VCaP (cell line): ENCODE measurements around the gene MRPS18C.

ENCODE experiments used
- H3K27ac ChIP-seq: fragments of 450-650 bp; 2 replicates; pipeline ENCODE4 v1.5.1; 2017
- TF ChIP-seq, protein P1 (sequence below): fragments of 450-650 bp; conservative IDR thresholded peaks from 2 replicates; pipeline ENCODE4 v1.5.1; 2017; ENCODE audit warnings: mild to moderate bottlenecking, moderate library complexity

Gene MRPS18C

DNA sequence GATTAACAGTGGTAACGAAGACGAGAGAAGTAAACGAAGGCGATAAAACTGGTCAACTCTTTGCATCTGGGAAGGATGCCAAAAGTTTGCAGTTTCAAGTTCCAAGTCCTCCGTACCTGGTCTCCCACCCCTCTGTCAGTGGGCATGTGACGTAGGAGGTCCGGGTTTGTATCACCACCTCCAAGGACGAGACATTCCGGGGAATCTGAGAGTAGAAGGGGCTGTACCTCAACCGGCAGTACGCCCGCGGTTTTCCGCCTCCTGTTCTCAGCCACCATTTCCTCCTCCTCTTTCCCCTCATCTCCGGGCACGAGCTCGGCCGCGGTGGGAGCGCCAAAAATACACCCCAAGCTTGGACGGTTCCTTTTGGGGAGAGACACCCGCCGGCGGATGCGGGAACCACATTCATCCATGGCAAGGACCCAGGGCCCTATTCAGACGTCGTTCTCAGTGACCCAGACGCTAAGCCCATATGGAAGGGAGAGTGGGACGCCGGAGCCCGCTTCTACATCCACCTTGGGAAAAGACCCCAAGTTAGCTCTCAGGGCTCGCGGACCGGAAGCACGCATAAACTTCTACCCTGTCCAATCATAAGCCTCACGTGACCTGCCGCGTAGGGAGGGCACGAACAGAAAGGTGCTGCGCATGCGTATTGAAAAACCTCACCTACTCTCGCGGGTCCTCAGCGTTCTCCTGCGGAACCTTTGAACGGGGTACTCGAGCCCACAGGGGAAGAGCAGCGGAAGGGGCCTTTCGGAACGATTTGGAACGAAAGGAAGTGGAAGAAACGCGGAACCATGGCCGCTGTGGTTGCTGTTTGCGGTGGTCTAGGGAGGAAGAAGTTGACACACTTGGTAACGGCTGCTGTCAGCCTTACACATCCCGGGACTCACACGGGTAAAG is at the start of gene MRPS18C, which contains the start of gene HELQ:
Gene MRPS18C, plus strand, starts transcription at position 778 of the 903 bp plus-strand sequence. Its CDS starts 20 bp downstream, at position 798.
Gene HELQ, minus strand, starts transcription at position 543 of the 903 bp plus-strand sequence. Its CDS starts 130 bp downstream, at position 413.
- TF ChIP-seq, protein P1, sequence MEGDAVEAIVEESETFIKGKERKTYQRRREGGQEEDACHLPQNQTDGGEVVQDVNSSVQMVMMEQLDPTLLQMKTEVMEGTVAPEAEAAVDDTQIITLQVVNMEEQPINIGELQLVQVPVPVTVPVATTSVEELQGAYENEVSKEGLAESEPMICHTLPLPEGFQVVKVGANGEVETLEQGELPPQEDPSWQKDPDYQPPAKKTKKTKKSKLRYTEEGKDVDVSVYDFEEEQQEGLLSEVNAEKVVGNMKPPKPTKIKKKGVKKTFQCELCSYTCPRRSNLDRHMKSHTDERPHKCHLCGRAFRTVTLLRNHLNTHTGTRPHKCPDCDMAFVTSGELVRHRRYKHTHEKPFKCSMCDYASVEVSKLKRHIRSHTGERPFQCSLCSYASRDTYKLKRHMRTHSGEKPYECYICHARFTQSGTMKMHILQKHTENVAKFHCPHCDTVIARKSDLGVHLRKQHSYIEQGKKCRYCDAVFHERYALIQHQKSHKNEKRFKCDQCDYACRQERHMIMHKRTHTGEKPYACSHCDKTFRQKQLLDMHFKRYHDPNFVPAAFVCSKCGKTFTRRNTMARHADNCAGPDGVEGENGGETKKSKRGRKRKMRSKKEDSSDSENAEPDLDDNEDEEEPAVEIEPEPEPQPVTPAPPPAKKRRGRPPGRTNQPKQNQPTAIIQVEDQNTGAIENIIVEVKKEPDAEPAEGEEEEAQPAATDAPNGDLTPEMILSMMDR = peak; percentile 13; the same call in 1 of the 2 replicates
- peak within 1 kb of the TSS; percentile 89 for H3K27ac ChIP-seq

DNA sequence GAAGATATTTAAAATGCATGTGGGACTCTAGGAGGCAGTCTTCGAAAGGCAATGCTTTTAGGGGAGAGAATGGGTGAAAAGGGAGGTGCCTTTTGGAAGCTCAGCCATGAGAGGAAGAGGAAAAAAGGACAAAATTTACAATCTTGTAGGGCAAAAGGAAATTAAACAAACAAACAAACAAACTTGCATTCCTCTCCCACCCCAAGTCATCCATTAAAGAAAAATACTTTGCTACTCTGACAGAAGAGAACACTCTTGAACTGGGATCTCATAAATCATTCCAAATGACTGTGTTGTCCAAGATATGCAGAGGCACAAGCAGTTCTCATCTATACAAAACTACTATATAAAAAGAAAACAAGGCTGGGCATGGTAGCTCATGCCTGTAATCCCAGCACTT is 47.0 kb upstream of the MRPS18C start:
- no peak overlapping the region for H3K27ac ChIP-seq
- TF ChIP-seq, protein P1 = no peak

DNA sequence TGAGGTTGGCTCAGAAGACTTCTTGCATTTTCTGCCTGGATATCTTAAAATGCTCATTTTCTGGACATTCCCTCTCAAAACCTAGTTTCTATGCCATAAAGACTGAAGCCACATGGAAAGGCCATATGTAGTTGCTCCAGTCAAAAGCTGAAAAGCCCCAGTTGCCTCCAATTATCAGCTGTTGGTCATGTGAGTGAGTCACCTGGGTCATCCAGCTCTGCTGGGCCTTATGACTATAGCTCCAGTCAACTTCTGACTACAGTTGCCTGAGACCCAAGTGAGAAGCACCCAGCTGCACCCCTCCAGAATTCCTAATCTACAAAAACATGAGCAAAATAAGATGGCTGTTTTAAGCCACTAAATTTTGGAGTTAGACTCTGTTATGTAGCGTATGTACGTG is 42.2 kb upstream of the MRPS18C start:
- no peak overlapping the region for H3K27ac ChIP-seq
- TF ChIP-seq, protein P1 = no peak

DNA sequence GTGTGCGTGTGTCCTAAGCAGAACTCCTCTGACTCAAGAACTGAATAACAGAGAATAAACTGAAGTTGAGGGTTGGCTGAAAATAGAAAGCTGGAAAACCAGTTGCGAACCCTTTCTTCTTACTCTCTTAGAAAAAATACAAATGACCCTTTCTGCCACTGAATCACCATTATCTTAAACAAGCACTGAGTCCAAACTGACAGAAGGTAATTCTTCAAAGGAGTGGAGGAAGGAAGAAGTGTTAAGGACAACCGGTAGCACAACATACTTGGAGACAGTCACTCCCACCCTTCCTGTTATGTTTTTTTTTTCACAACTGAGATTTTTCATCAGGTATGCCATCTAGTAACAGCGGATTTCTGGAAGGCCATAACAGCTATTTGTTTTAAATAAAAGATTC is 38.3 kb upstream of the MRPS18C start:
- no peak overlapping the region for H3K27ac ChIP-seq
- TF ChIP-seq, protein P1 = no peak

DNA sequence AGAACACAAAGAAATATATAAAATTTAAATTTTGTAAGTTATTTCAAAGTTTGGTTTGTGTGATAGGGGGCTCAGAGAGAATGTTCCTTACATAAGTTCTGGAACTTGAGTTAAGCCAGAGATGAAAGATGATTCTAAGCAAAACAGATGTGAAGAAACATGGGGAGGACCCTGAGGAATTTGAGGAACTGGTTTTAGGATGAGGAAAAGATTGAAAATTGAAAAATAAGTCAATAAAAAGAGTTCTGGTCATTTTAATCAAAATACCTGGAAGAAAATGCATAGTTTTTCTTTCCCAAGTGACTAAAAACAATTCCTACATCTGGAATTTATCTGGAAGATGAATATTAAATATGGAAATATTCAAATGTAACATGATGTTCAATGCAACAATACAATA is 37.6 kb upstream of the MRPS18C start:
- TF ChIP-seq, protein P1 = no peak
- no peak overlapping the region for H3K27ac ChIP-seq

DNA sequence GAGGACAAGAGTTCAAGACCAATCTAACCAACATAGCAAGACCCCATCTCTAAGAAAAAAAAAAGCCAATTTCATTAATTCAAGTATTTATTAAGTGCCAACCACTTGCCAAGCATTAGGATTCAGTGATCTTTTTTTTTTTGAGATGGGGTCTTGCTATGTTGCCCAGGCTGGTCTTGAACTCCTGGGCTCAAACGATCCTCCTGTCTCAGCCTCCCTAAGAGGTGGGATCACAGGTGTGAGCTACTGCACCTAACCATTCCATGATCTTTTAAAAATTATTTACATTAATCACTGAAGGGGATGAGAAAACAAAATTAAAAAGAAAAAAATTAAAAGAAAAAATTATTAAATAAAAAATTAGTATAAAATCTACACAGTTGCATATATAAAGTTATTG is 24.7 kb upstream of the MRPS18C start:
- TF ChIP-seq, protein P1 = no peak

DNA sequence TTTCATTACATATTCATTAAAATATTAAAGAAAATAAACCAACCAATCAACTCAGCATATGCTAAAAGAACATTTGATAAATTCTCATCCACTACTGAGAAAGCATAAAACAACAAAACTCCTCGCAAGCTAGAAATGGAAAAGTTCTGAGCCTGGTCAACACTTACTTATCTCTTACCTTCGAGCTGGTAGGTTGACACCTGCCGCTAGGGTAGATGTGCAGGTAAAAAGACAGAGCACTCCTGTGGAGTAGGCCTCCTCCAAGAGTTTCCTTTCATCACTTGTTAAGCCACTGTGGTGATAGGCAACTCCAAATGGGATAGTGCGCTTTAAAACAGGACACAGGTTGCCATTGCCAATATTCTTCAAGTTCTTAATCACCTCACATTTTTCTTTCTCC is 19.2 kb upstream of the MRPS18C start:
- TF ChIP-seq, protein P1 = no peak

More for the DNA sequence above, 24.7 kb upstream of the MRPS18C start:
- H3K27ac ChIP-seq = no peak overlapping the region

More for the DNA sequence above, 19.2 kb upstream of the MRPS18C start:
- no peak overlapping the region for H3K27ac ChIP-seq
